HepG2 (cell line): ENCODE results near the gene ADAMTS15.

Source experiments
- CSRNP1 ChIP-seq: sonication (generic); formaldehyde crosslinking; IDR thresholded peaks from 2 replicates; pipeline ENCODE4 v1.8.1; 2023; ENCODE audit warnings: mild to moderate bottlenecking, missing genetic modification reagents
- CTCF ChIP-seq: sonication (generic); formaldehyde crosslinking; IDR thresholded peaks from 2 replicates; pipeline ENCODE4 v1.5.0; 2020; ENCODE audit warnings: mild to moderate bottlenecking, missing genetic modification reagents, moderate library complexity
- EZH2 ChIP-seq: conservative IDR thresholded peaks from 2 replicates; pipeline ENCODE4 v1.6.1; 2012; ENCODE audit warnings: mild to moderate bottlenecking, low read depth, low read length, moderate library complexity
- HHEX ChIP-seq: IDR thresholded peaks from 2 replicates; pipeline ENCODE4 v1.6.1; 2016; ENCODE audit warnings: control low read depth
- POLR2AphosphoS5 ChIP-seq: IDR thresholded peaks from 2 replicates; pipeline ENCODE4 v1.6.1; 2012; ENCODE audit warnings: low read depth, low read length
- SNAPC4 ChIP-seq: sonication (generic); formaldehyde crosslinking; IDR thresholded peaks from 2 replicates; pipeline ENCODE4 v1.4.0; 2020; ENCODE audit warnings: mild to moderate bottlenecking, missing genetic modification reagents
- ZNF274 ChIP-seq: sonication (generic); formaldehyde crosslinking; IDR thresholded peaks from 2 replicates; pipeline ENCODE4 v1.5.1; 2020; ENCODE audit warnings: mild to moderate bottlenecking, missing genetic modification reagents
- ZNF383 ChIP-seq: sonication (generic); formaldehyde crosslinking; IDR thresholded peaks from 2 replicates; pipeline ENCODE4 v1.4.0; 2020; ENCODE audit warnings: missing genetic modification reagents, mild to moderate bottlenecking, borderline replicate concordance

- TF ChIP-seq ZNF383 (CRISPR knock-in tag) (no peak), POLR2AphosphoS5 (no peak), EZH2 (no peak), ZNF274 (CRISPR knock-in tag) (no peak), SNAPC4 (CRISPR knock-in tag) (no peak), CSRNP1 (CRISPR knock-in tag) (no peak), HHEX (no peak), CTCF (CRISPR knock-in tag) (no peak)
Observed at GRCh38 chr11:130510407-130511006, 62.1 kb downstream of the ADAMTS15 start.
